Measurements from ENCODE around the gene STAG1. TPM values are rescaled to one million over a fixed set of nuclear protein-coding genes. Genes with fewer than 3 reads are reported as not detected.

Gene STAG1
- total and polyA plus RNA-seq, 2 of the 13 experiments (the other 11 are each of a cell fraction or from before 2014, with no cell fraction given): 6.2 to 25.9 TPM

GRCh38 chr3:136311968-136312367, 440.2 kb downstream of the STAG1 start:
- ChIA-PET POLR2A (no interaction called here), CTCF (ENCODE audit: low intra/inter-chr PET ratio, low total read pairs) (no interaction called here)
- intact Hi-C loops (cut with micrococcal nuclease; ENCODE audit: unreplicated experiment) (no loop called here), in situ Hi-C loops (cut with HindIII; ENCODE audit: extremely low pct_ligation_motif_present, low pct_unique_long_range_greater_than_20kb) (no loop called here)
- H3K4me1 ChIP-seq (ENCODE audit: insufficient read depth, low read length): no peaks in the 10 kb centered on the region
- BruUV-seq (replicated peaks): no TSS peak
- FAIRE-seq (no peak), DNase-seq (ENCODE audit: low spot score) (no peak), ATAC-seq (no peak)
- no peaks in the 10 kb centered on the region for H4K20me1 ChIP-seq (ENCODE audit: insufficient read depth, low read length)
- no peak overlapping the region for H2AFZ ChIP-seq (ENCODE audit: low read length)
- no peaks in the 10 kb centered on the region for H3K9me3 ChIP-seq (ENCODE audit: low read length)
- H3K9ac ChIP-seq (ENCODE audit: insufficient read depth, low read depth, low read length): no peak overlapping the region
- no peaks in the 10 kb centered on the region for H3K27me3 ChIP-seq (ENCODE audit: control insufficient read depth in 1 of 2, insufficient read depth in 2 of 2, low read length in 2 of 2)
- H3K79me2 ChIP-seq (ENCODE audit: insufficient read depth, low read length): no peaks in the 10 kb centered on the region
- TF ChIP-seq CEBPB (IDR thresholded peaks at IDR 0.05; ENCODE audit: borderline replicate concordance, low read depth, low read length): peak; percentile 74
- TF ChIP-seq BRD4 (CRISPR knock-in tag; IDR thresholded peaks at IDR 0.05): no peak
- H3K4me2 ChIP-seq (ENCODE audit: low read depth, low read length): no peak overlapping the region
- 89% methylated on average over 5 of the region's 5 CpGs for WGBS (ENCODE audit: low lambda C conversion rate)
- H3K4me3 ChIP-seq (replicated peaks in 1 of 3; ENCODE audit: insufficient read depth in 1 of 3, low read depth in 2 of 3, low read length in 3 of 3): no peak overlapping the region
- H3K27ac ChIP-seq (ENCODE audit: extremely low read length, insufficient read depth, low read length): no peak overlapping the region
- peaks cover 3% of the 10 kb centered on the region in 2 experiments; a peak in 1 of 5 replicates for H3K36me3 ChIP-seq (replicated peaks in 1 of 2; ENCODE audit: control insufficient read depth in 1 of 2, insufficient read depth in 2 of 2, low read length in 2 of 2)

GRCh38 chr3:136311261-136311660, 440.9 kb downstream of the STAG1 start:
- no peaks in the 10 kb centered on the region for H3K4me1 ChIP-seq (ENCODE audit: insufficient read depth, low read length)
- no peak overlapping the region for H3K4me3 ChIP-seq (replicated peaks in 1 of 3; ENCODE audit: insufficient read depth in 1 of 3, low read depth in 2 of 3, low read length in 3 of 3)
- FAIRE-seq (no peak), ATAC-seq (no peak), DNase-seq (ENCODE audit: low spot score) (no peak)
- CTCF ChIA-PET (ENCODE audit: low intra/inter-chr PET ratio, low total read pairs): no interaction called here
- no peak overlapping the region for H3K4me2 ChIP-seq (ENCODE audit: low read depth, low read length)
- BruUV-seq (replicated peaks): no TSS peak
- H3K27ac ChIP-seq (ENCODE audit: extremely low read length, insufficient read depth, low read length): no peak overlapping the region
- no peaks in the 10 kb centered on the region; a peak in 1 of 5 replicates for H3K36me3 ChIP-seq (replicated peaks in 1 of 2; ENCODE audit: control insufficient read depth in 1 of 2, insufficient read depth in 2 of 2, low read length in 2 of 2)
- POLR2A ChIA-PET: no interaction called here
- H3K9me3 ChIP-seq (ENCODE audit: low read length): no peaks in the 10 kb centered on the region
- H4K20me1 ChIP-seq (ENCODE audit: insufficient read depth, low read length): no peaks in the 10 kb centered on the region
- no peaks in the 10 kb centered on the region for H3K27me3 ChIP-seq (ENCODE audit: control insufficient read depth in 1 of 2, insufficient read depth in 2 of 2, low read length in 2 of 2)
- intact Hi-C loops (cut with micrococcal nuclease; ENCODE audit: unreplicated experiment) (no loop called here), in situ Hi-C loops (cut with HindIII; ENCODE audit: extremely low pct_ligation_motif_present, low pct_unique_long_range_greater_than_20kb) (no loop called here)
- no peak overlapping the region for H2AFZ ChIP-seq (ENCODE audit: low read length)
- H3K9ac ChIP-seq (ENCODE audit: insufficient read depth, low read depth, low read length): no peak overlapping the region
- WGBS (ENCODE audit: low lambda C conversion rate): 100% methylated on average over 2 of the region's 2 CpGs
- H3K79me2 ChIP-seq (ENCODE audit: insufficient read depth, low read length): no peaks in the 10 kb centered on the region
- TF ChIP-seq BORCS8-MEF2B (CRISPR knock-in tag; IDR thresholded peaks at IDR 0.05) (no peak), ZMAT3 (CRISPR knock-in tag; conservative IDR thresholded peaks at IDR 0.05) (no peak), ZNF660 (CRISPR knock-in tag; IDR thresholded peaks at IDR 0.05; ENCODE audit: borderline replicate concordance, low read depth) (no peak), ZBTB8A (CRISPR knock-in tag; IDR thresholded peaks at IDR 0.05; ENCODE audit: borderline replicate concordance, low read depth) (no peak), MXD4 (CRISPR knock-in tag; IDR thresholded peaks at IDR 0.05) (no peak), ZUFSP (CRISPR knock-in tag; IDR thresholded peaks at IDR 0.05; ENCODE audit: borderline replicate concordance) (no peak), HIVEP1 (CRISPR knock-in tag; IDR thresholded peaks at IDR 0.05) (no peak), ZNF761 (CRISPR knock-in tag; conservative IDR thresholded peaks at IDR 0.05) (no peak), ZNF598 (CRISPR knock-in tag; IDR thresholded peaks at IDR 0.05; ENCODE audit: borderline replicate concordance) (no peak), KDM6A (CRISPR knock-in tag; IDR thresholded peaks at IDR 0.05; ENCODE audit: low read depth) (no peak), HHEX (CRISPR knock-in tag; IDR thresholded peaks at IDR 0.05) (no peak), ZSCAN22 (CRISPR knock-in tag; IDR thresholded peaks at IDR 0.05) (no peak), ESRRA (CRISPR knock-in tag; IDR thresholded peaks at IDR 0.05; ENCODE audit: low read depth) (no peak), TCF12 (IDR thresholded peaks at IDR 0.05) (no peak), TCF12 (CRISPR knock-in tag; IDR thresholded peaks at IDR 0.05) (no peak), PCBP2 (optimal IDR thresholded peaks at IDR 0.05; ENCODE audit: low read depth, low read length, poor library complexity, severe bottlenecking) (no peak), ZSCAN9 (CRISPR knock-in tag; IDR thresholded peaks at IDR 0.05; ENCODE audit: borderline replicate concordance) (no peak)

All from HepG2 (cell line).